H1 (cell line): ENCODE data around the gene COX7B2. TPM values are rescaled to one million over a fixed set of nuclear protein-coding genes. Genes with fewer than 3 reads are reported as not detected.
A peak's percentile ranks its signal among the peaks of the same experiment; 100 is the strongest.

ENCODE experiments used
- CTCF ChIA-PET: fragments of 300-600 bp; sonication (Branson Sonifier 250); formaldehyde crosslinking; loops from one replicate; lab custom pipeline; 2021; ENCODE audit not compliant: partially characterized antibody; lab: Charles Lee
- POLR2A ChIA-PET: fragments of 300-600 bp; sonication (Branson Sonifier 250); formaldehyde crosslinking; loops from one replicate; lab custom pipeline; 2021; ENCODE audit warnings: inconsistent platforms; ENCODE audit not compliant: partially characterized antibody; lab: Charles Lee
- DNase-seq, 2 experiments: peaks; one replicate each; pipeline versions ENCODE4 v3.0.0 to v3.0.0-alpha.2; 2010 to 2022; ENCODE audit warnings: low spot score in 2 of 2, low read depth in 1 of 2, mixed read lengths in 1 of 2
- FAIRE-seq: peaks from 2 replicates; lab custom pipeline; 2011; peaks lifted over from hg19 to GRCh38; lab: Jason Lieb, UNC
- H2AFZ ChIP-seq: 2 replicates; pipeline ENCODE4 v1.8.1; 2012; ENCODE audit warnings: low read length, inconsistent platforms
- H2AK5ac ChIP-seq: 2 replicates; pipeline ENCODE4 v1.6.1; 2013; ENCODE audit warnings: low read depth, low read length
- H2BK120ac ChIP-seq: replicated peaks from 2 replicates; pipeline ENCODE3; 2013; ENCODE audit warnings: low read depth, low read length, inconsistent platforms
- H2BK12ac ChIP-seq: 2 replicates; pipeline ENCODE4 v1.6.1; 2013; ENCODE audit warnings: low read depth, low read length
- H2BK15ac ChIP-seq: 2 replicates; pipeline ENCODE4 v1.6.1; 2013; ENCODE audit warnings: low read length
- H2BK20ac ChIP-seq: 2 replicates; pipeline ENCODE4 v1.6.1; 2013; ENCODE audit warnings: low read length
- H2BK5ac ChIP-seq: 2 replicates; pipeline ENCODE4 v1.6.1; 2013; ENCODE audit warnings: low read depth, low read length
- H3K14ac ChIP-seq: 2 replicates; pipeline ENCODE4 v1.6.1; 2013; ENCODE audit warnings: inconsistent platforms; ENCODE audit not compliant: insufficient read length
- H3K18ac ChIP-seq: 2 replicates; pipeline ENCODE4 v1.6.1; 2013; ENCODE audit warnings: low read length; ENCODE audit errors: extremely low read depth
- H3K23ac ChIP-seq: 2 replicates; pipeline ENCODE4 v1.6.1; 2013; ENCODE audit warnings: inconsistent platforms; ENCODE audit not compliant: insufficient read length
- H3K23me2 ChIP-seq: 2 replicates; pipeline ENCODE4 v1.6.1; 2013; ENCODE audit warnings: low read depth, low read length
- H3K27ac ChIP-seq: 2 replicates; pipeline ENCODE4 v1.6.1; 2011; ENCODE audit warnings: low read depth, low read length, inconsistent platforms
- H3K27me3 ChIP-seq, 4 experiments: replicated peaks in 1 of 4; 1 replicate in 1 of 4; 2 replicates in 3 of 4; pipeline versions ENCODE4 v1.6.1 to v1.8.1; 2011 to 2013; ENCODE audit warnings: low read length in 3 of 4, mild to moderate bottlenecking in 3 of 4, inconsistent platforms in 2 of 4, mixed read lengths in 2 of 4, moderate library complexity in 1 of 4; ENCODE audit not compliant: control insufficient read depth in 3 of 4, insufficient read depth in 3 of 4; ENCODE audit errors: extremely low read depth in 1 of 4
- H3K36me3 ChIP-seq, 4 experiments: 2 replicates each; pipeline versions ENCODE4 v1.6.1 to v1.8.1; 2011 to 2013; ENCODE audit warnings: mild to moderate bottlenecking in 4 of 4, low read length in 3 of 4, moderate library complexity in 2 of 4, control low read depth in 1 of 4, inconsistent platforms in 1 of 4; ENCODE audit not compliant: insufficient read depth in 4 of 4, control insufficient read depth in 2 of 4
- H3K4ac ChIP-seq: replicated peaks from 2 replicates; pipeline ENCODE3; 2013; ENCODE audit warnings: low read length, low read depth, mixed read lengths, inconsistent platforms; ENCODE audit not compliant: insufficient read length
- H3K4me1 ChIP-seq, 4 experiments: replicated peaks in 1 of 4; 1 replicate in 1 of 4; 2 replicates in 3 of 4; pipeline versions ENCODE4 v1.6.1 to v1.8.1; 2011 to 2013; ENCODE audit warnings: low read length in 3 of 4, inconsistent platforms in 2 of 4, mixed read lengths in 1 of 4; ENCODE audit not compliant: insufficient read depth in 4 of 4, control insufficient read depth in 3 of 4
- H3K4me2 ChIP-seq, 2 experiments: 2 replicates each; pipeline versions ENCODE4 v1.6.1 to v1.8.1; 2011 to 2013; ENCODE audit warnings: low read depth in 2 of 2, low read length in 2 of 2, control low read depth in 1 of 2, inconsistent platforms in 1 of 2, mild to moderate bottlenecking in 1 of 2; ENCODE audit not compliant: insufficient read depth in 1 of 2
- H3K4me3 ChIP-seq, 4 experiments: fragments of 200-600, 300-600 bp in 1 of 4; sonication (generic), shearing (Covaris generic), sonication (Bioruptor Twin) in 1 of 4; 2 replicates each; pipeline versions ENCODE4 v1.5.1 to v1.8.1; 2011 to 2016; ENCODE audit warnings: low read length in 4 of 4, low read depth in 3 of 4, control low read depth in 2 of 4, inconsistent platforms in 2 of 4, mild to moderate bottlenecking in 2 of 4, mixed read lengths in 1 of 4, moderate library complexity in 1 of 4; ENCODE audit not compliant: insufficient read depth in 2 of 4; ENCODE audit errors: extremely low read depth in 1 of 4
- H3K56ac ChIP-seq: replicated peaks from 2 replicates; pipeline ENCODE3; 2013; ENCODE audit warnings: low read depth, mild to moderate bottlenecking, mixed read lengths, low read length, inconsistent platforms; ENCODE audit not compliant: insufficient read length
- H3K79me1 ChIP-seq: 2 replicates; pipeline ENCODE4 v1.6.1; 2013; ENCODE audit warnings: low read depth, low read length, control low read depth
- H3K79me2 ChIP-seq, 2 experiments: 2 replicates each; pipeline versions ENCODE4 v1.6.1 to v1.8.1; 2012 to 2013; ENCODE audit warnings: low read length in 2 of 2, mild to moderate bottlenecking in 2 of 2, inconsistent platforms in 1 of 2; ENCODE audit not compliant: insufficient read depth in 2 of 2, control insufficient read depth in 1 of 2
- H3K9ac ChIP-seq, 4 experiments: replicated peaks in 1 of 4; 1 replicate in 1 of 4; 2 replicates in 3 of 4; pipeline versions ENCODE4 v1.6.1 to v1.8.1; 2011 to 2013; ENCODE audit warnings: low read depth in 3 of 4, low read length in 3 of 4, control low read depth in 2 of 4, mild to moderate bottlenecking in 2 of 4, moderate library complexity in 2 of 4, inconsistent platforms in 1 of 4; ENCODE audit errors: extremely low read depth in 1 of 4
- H3K9me3 ChIP-seq, 2 experiments: 2 replicates each; pipeline versions ENCODE4 v1.6.1 to v1.8.1; 2012 to 2013; ENCODE audit warnings: mild to moderate bottlenecking in 2 of 2, moderate library complexity in 2 of 2, control low read depth in 1 of 2, inconsistent platforms in 1 of 2, low read depth in 1 of 2, low read length in 1 of 2, mixed read lengths in 1 of 2; ENCODE audit not compliant: insufficient read depth in 2 of 2
- H4K20me1 ChIP-seq, 2 experiments: replicated peaks in 1 of 2; 2 replicates each; pipeline versions ENCODE3 to v1.8.1; 2011 to 2013; ENCODE audit warnings: inconsistent platforms in 2 of 2, low read length in 2 of 2, mild to moderate bottlenecking in 1 of 2; ENCODE audit not compliant: insufficient read depth in 2 of 2, control insufficient read depth in 1 of 2
- H4K5ac ChIP-seq: 2 replicates; pipeline ENCODE4 v1.6.1; 2013; ENCODE audit warnings: low read length, low read depth, mixed read lengths, inconsistent platforms; ENCODE audit not compliant: insufficient read length
- H4K8ac ChIP-seq: 2 replicates; pipeline ENCODE4 v1.8.0; 2013; ENCODE audit warnings: mild to moderate bottlenecking, moderate library complexity, low read length, inconsistent platforms; ENCODE audit not compliant: insufficient read depth; ENCODE audit errors: extremely low read depth
- H4K91ac ChIP-seq: replicated peaks from 2 replicates; pipeline ENCODE3; 2013; ENCODE audit warnings: low read length, mixed read lengths, inconsistent platforms; ENCODE audit not compliant: insufficient read length
- CTBP2 ChIP-seq: IDR thresholded peaks from 2 replicates; pipeline ENCODE4 v1.7.0; 2011; ENCODE audit warnings: borderline replicate concordance, mild to moderate bottlenecking, moderate library complexity, mixed read lengths, low read length; ENCODE audit not compliant: insufficient read depth, insufficient read length
- KDM1A ChIP-seq: fragments of 200-600, 300-600 bp; sonication (generic); IDR thresholded peaks from 2 replicates; pipeline ENCODE4 v1.7.1; 2016; ENCODE audit warnings: mild to moderate bottlenecking, low read length, borderline replicate concordance
- RAD21 ChIP-seq, 2 experiments: IDR thresholded peaks in 1 of 2; conservative IDR thresholded peaks in 1 of 2; 2 replicates each; pipeline ENCODE4 v1.6.1; 2011; ENCODE audit warnings: low read depth in 2 of 2, low read length in 2 of 2, improper control_type of control experiment in 1 of 2, inconsistent platforms in 1 of 2, mild to moderate bottlenecking in 1 of 2, moderate library complexity in 1 of 2
- WGBS, 2 experiments: shearing (Covaris generic) in 1 of 2; methylation state at CpG; one replicate each; pipeline versions ENCODE4 v1.1.6 to v1.1.7; 2013 to 2015; ENCODE audit warnings: low lambda C conversion rate in 2 of 2, mixed read lengths in 2 of 2, inconsistent platforms in 1 of 2, low coverage in 1 of 2, missing lambda C conversion rate in 1 of 2; ENCODE audit not compliant: insufficient replicate concordance in 2 of 2, insufficient coverage in 1 of 2, insufficient read length in 1 of 2; ENCODE audit errors: extremely low coverage in 1 of 2, missing lambda C conversion rate in 1 of 2; 5-methylcytosine and 5-hydroxymethylcytosine counted together
- polyA plus RNA-seq, 7 experiments: library from polyadenylated mRNA; depleted of rRNA in 3 of 7; stranded (reverse) in 5 of 7; unstranded in 2 of 7; fragments of >200 nt in 5 of 7; fragments of 200-250 nt in 2 of 7; gene quantifications; 1 replicate in 5 of 7; 2 replicates in 1 of 7; 4 replicates in 1 of 7; pipeline versions ENCODE4 v1.2.1 to v1.2.3, GENCODE V29; 2011 to 2013; ENCODE audit warnings: missing spikeins in 2 of 7, mixed read lengths in 2 of 7
- total RNA-seq: library from RNA; stranded (reverse); fragmentation: NEBNext Ultra II Directional; extraction: Animal tissue kit (Norgen Biotek cat#: 25700); gene quantifications from 2 replicates; pipeline ENCODE4 v1.2.1, GENCODE V29; 2021
- TF ChIP-seq, protein P1 (sequence below), 3 experiments: IDR thresholded peaks; 1 replicate in 2 of 3; 2 replicates in 1 of 3; pipeline versions ENCODE4 v1.5.1 to v1.6.1; 2011; ENCODE audit warnings: low read length in 3 of 3, mild to moderate bottlenecking in 3 of 3, inconsistent platforms in 2 of 3, low read depth in 1 of 3, moderate library complexity in 1 of 3; ENCODE audit not compliant: insufficient read depth in 1 of 3; ENCODE audit errors: control extremely low read depth in 1 of 3

COX7B2 gene
- total and polyA plus RNA-seq, 2 of the 8 experiments (the other 6 are each of a cell fraction or from before 2014, with no cell fraction given), result not detected

DNA sequence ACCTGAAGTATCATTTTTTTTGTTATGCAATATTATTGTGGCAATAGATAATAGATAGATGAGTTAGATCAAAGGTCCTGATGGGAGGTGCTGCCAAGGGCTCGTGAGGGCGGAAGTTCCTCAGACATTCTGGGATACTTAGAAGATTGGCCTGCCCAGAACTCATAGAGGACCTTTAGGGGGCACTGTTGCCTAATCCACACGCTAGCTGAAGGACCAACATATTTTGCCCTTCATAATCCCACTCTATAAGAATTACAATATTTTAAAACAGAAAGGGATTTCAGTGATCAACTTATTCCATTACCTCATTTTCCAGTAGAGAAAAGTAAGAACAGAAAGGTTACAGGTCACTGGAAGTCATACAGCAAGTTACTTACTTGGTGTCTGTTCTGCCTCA, 22.9 kb upstream of the COX7B2 start:
- Histone ChIP-seq H2AK5ac (no peak overlapping the region), H3K4me2 (no peak overlapping the region), H3K9me3 (no peaks in the 10 kb centered on the region), H3K18ac (no peak overlapping the region), H3K9ac (no peak overlapping the region), H3K79me1 (no peaks in the 10 kb centered on the region), H2BK20ac (no peak overlapping the region), H3K36me3 (no peaks in the 10 kb centered on the region), H2BK5ac (no peak overlapping the region), H3K27me3 (no peaks in the 10 kb centered on the region), H3K4me3 (no peak overlapping the region), H2BK12ac (no peak overlapping the region), H3K14ac (no peak overlapping the region), H2BK120ac (no peak overlapping the region), H4K5ac (no peak overlapping the region), H3K4ac (no peak overlapping the region), H3K79me2 (no peaks in the 10 kb centered on the region), H3K56ac (no peak overlapping the region), H4K91ac (no peak overlapping the region), H2AFZ (no peak overlapping the region), H4K20me1 (no peaks in the 10 kb centered on the region), H2BK15ac (no peak overlapping the region), H3K4me1 (no peaks in the 10 kb centered on the region), H4K8ac (no peak overlapping the region), H3K27ac (no peak overlapping the region), H3K23me2 (no peaks in the 10 kb centered on the region; the same call in 1 of the 2 replicates), H3K23ac (no peak overlapping the region)
- CTCF ChIA-PET, result interaction anchor here (0.6 to 2.1 kb wide), 24 partner anchors 8 to 1479 kb away, joined by 3 to 12 read pairs (median 4); partner anchors contain the start of gene GABRA4
- FAIRE-seq (peak; percentile 92), DNase-seq (no peak)
- TF ChIP-seq CTBP2 (no peak), KDM1A (no peak), RAD21 (IDR thresholded peaks at IDR 0.05 in 1 of 2, conservative IDR thresholded peaks at IDR 0.05 in 1 of 2; ENCODE audit: low read depth in 2 of 2, low read length in 2 of 2) (peak; percentile 82)
- TF ChIP-seq, protein P1, sequence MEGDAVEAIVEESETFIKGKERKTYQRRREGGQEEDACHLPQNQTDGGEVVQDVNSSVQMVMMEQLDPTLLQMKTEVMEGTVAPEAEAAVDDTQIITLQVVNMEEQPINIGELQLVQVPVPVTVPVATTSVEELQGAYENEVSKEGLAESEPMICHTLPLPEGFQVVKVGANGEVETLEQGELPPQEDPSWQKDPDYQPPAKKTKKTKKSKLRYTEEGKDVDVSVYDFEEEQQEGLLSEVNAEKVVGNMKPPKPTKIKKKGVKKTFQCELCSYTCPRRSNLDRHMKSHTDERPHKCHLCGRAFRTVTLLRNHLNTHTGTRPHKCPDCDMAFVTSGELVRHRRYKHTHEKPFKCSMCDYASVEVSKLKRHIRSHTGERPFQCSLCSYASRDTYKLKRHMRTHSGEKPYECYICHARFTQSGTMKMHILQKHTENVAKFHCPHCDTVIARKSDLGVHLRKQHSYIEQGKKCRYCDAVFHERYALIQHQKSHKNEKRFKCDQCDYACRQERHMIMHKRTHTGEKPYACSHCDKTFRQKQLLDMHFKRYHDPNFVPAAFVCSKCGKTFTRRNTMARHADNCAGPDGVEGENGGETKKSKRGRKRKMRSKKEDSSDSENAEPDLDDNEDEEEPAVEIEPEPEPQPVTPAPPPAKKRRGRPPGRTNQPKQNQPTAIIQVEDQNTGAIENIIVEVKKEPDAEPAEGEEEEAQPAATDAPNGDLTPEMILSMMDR (IDR thresholded peaks at IDR 0.05; ENCODE audit: control extremely low read depth in 1 of 3, insufficient read depth in 1 of 3, low read depth in 1 of 3, low read length in 3 of 3), result peak; percentile 26 to 68 (median 60)
- 53% methylated on average over 3 of the region's 3 CpGs; no CpG with 5 or more reads in 1 of the 2 experiments for WGBS, 2 experiments
- POLR2A ChIA-PET, result no interaction called here
